OCI-LY3 (cell line): ENCODE data around the gene BCKDHA.

ENCODE experiments used
- CTCF ChIP-seq: fragments of 200-600, 300-600 bp; sonication (generic); IDR thresholded peaks from 2 replicates; pipeline ENCODE4 v1.5.1; 2014; ENCODE audit warnings: antibody characterized with exemption, low read length, low read depth
- EZH2phosphoT487 ChIP-seq: fragments of 200-600 bp; shearing (Covaris generic); IDR thresholded peaks from 2 replicates; pipeline ENCODE4 v1.6.1; 2018; ENCODE audit warnings: antibody characterized with exemption, mixed run types, low read depth

- TF ChIP-seq CTCF: no peak
- TF ChIP-seq EZH2phosphoT487: no peak
Observed at GRCh38 chr19:41409288-41409687, 11.7 kb downstream of the BCKDHA start.
